WTC11 (cell line): Measurements from ENCODE around the gene LIMS1. TPM values are rescaled to one million over a fixed set of nuclear protein-coding genes. Genes with fewer than 3 reads are reported as not detected.
A peak's percentile ranks its signal among the peaks of the same experiment; 100 is the strongest.

ENCODE experiments used
- ATAC-seq: fragments of 200-7000 bp; cut with Tn5 transposase; 2 replicates; pipeline ENCODE4 v1.10.0; 2021; ENCODE audit warnings: mild to moderate bottlenecking, moderate library complexity
- CTCF ChIA-PET: fragments of 300-600 bp; sonication (Branson Sonifier 250); formaldehyde crosslinking; loops from one replicate; lab custom pipeline; 2021; ENCODE audit warnings: antibody characterized with exemption; lab: Charles Lee
- POLR2A ChIA-PET: fragments of 350-600 bp; sonication (Branson Sonifier 250); formaldehyde crosslinking; loops from one replicate; lab custom pipeline; 2021; ENCODE audit warnings: antibody characterized with exemption; lab: Charles Lee
- DNase-seq: peaks from one replicate; pipeline ENCODE4 v3.0.0; 2021; ENCODE audit warnings: low spot score
- H3K27ac Mint-ChIP-seq: 2 replicates; pipeline ENCODE4 v1.8.0; 2021; ENCODE audit warnings: mixed read lengths
- H3K27me3 Mint-ChIP-seq: 2 replicates; pipeline ENCODE4 v1.8.0; 2021; ENCODE audit warnings: low read depth, mild to moderate bottlenecking, moderate library complexity, mixed read lengths
- H3K36me3 Mint-ChIP-seq: 2 replicates; pipeline ENCODE4 v1.8.0; 2021; ENCODE audit warnings: mixed read lengths
- H3K4me1 Mint-ChIP-seq: 2 replicates; pipeline ENCODE4 v1.8.0; 2022; ENCODE audit warnings: mixed read lengths
- H3K4me3 Mint-ChIP-seq: 2 replicates; pipeline ENCODE4 v1.8.0; 2021; ENCODE audit warnings: mild to moderate bottlenecking, moderate library complexity, mixed read lengths
- H3K9me3 Mint-ChIP-seq: 2 replicates; pipeline ENCODE4 v1.8.0; 2021; ENCODE audit warnings: mixed read lengths
- ATF1 ChIP-seq: sonication (generic); formaldehyde crosslinking; IDR thresholded peaks from 2 replicates; pipeline ENCODE4 v1.8.1; 2023; ENCODE audit warnings: mild to moderate bottlenecking, moderate library complexity, missing genetic modification reagents
- CDX4 ChIP-seq: fragments of 250-450 bp; sonication (Bioruptor Pico); IDR thresholded peaks from 2 replicates; pipeline ENCODE4 v1.9.0; 2021; ENCODE audit warnings: moderate library complexity, mild to moderate bottlenecking, inconsistent platforms, borderline replicate concordance
- ELF4 ChIP-seq: sonication (generic); formaldehyde crosslinking; IDR thresholded peaks from 2 replicates; pipeline ENCODE4 v1.8.1; 2022; ENCODE audit warnings: low read depth, mild to moderate bottlenecking, moderate library complexity, missing genetic modification reagents
- EMX1 ChIP-seq: fragments of 250-450 bp; sonication (Bioruptor Pico); IDR thresholded peaks from 2 replicates; pipeline ENCODE4 v1.8.0; 2021; ENCODE audit warnings: mild to moderate bottlenecking
- ESRRA ChIP-seq: sonication (generic); formaldehyde crosslinking; IDR thresholded peaks from 2 replicates; pipeline ENCODE4 v1.8.1; 2022; ENCODE audit warnings: mild to moderate bottlenecking, missing genetic modification reagents, borderline replicate concordance
- FOXJ3 ChIP-seq: sonication (generic); formaldehyde crosslinking; IDR thresholded peaks from 2 replicates; pipeline ENCODE4 v1.9.0; 2021; ENCODE audit warnings: missing genetic modification reagents, mild to moderate bottlenecking, borderline replicate concordance
- FOXK1 ChIP-seq: sonication (generic); formaldehyde crosslinking; IDR thresholded peaks from 2 replicates; pipeline ENCODE4 v1.8.0; 2022; ENCODE audit warnings: mild to moderate bottlenecking, moderate library complexity, missing genetic modification reagents
- GABPB1 ChIP-seq: sonication (generic); formaldehyde crosslinking; IDR thresholded peaks from 2 replicates; pipeline ENCODE4 v1.8.1; 2023; ENCODE audit warnings: mild to moderate bottlenecking, missing genetic modification reagents
- JUN ChIP-seq: sonication (generic); formaldehyde crosslinking; IDR thresholded peaks from 2 replicates; pipeline ENCODE4 v1.8.0; 2023; ENCODE audit warnings: mild to moderate bottlenecking, missing genetic modification reagents
- KAT7 ChIP-seq: sonication (generic); formaldehyde crosslinking; IDR thresholded peaks from 2 replicates; pipeline ENCODE4 v1.8.1; 2023; ENCODE audit warnings: missing genetic modification reagents, mild to moderate bottlenecking, borderline replicate concordance
- NFYB ChIP-seq: sonication (generic); formaldehyde crosslinking; conservative IDR thresholded peaks from 2 replicates; pipeline ENCODE4 v1.8.0; 2022; ENCODE audit warnings: low read depth, missing genetic modification reagents
- NR1H2 ChIP-seq: sonication (generic); formaldehyde crosslinking; IDR thresholded peaks from 2 replicates; pipeline ENCODE4 v1.9.0; 2021; ENCODE audit warnings: mild to moderate bottlenecking, moderate library complexity, missing genetic modification reagents
- NR2C2 ChIP-seq: sonication (generic); formaldehyde crosslinking; IDR thresholded peaks from 2 replicates; pipeline ENCODE4 v1.8.0; 2022; ENCODE audit warnings: mild to moderate bottlenecking, missing genetic modification reagents
- RELA ChIP-seq: sonication (generic); formaldehyde crosslinking; IDR thresholded peaks from 2 replicates; pipeline ENCODE4 v1.8.1; 2022; ENCODE audit warnings: missing genetic modification reagents, mild to moderate bottlenecking, borderline replicate concordance
- ZNF121 ChIP-seq: sonication (generic); formaldehyde crosslinking; IDR thresholded peaks from 2 replicates; pipeline ENCODE4 v1.8.0; 2023; ENCODE audit warnings: missing genetic modification reagents
- ZNF281 ChIP-seq: sonication (generic); formaldehyde crosslinking; IDR thresholded peaks from 2 replicates; pipeline ENCODE4 v1.8.0; 2023; ENCODE audit warnings: mild to moderate bottlenecking, missing genetic modification reagents
- ZNF423 ChIP-seq: fragments of 250-450 bp; sonication (Bioruptor Pico); IDR thresholded peaks from 2 replicates; pipeline ENCODE4 v2.1.2; 2022; ENCODE audit warnings: mild to moderate bottlenecking, moderate library complexity
- ZNF671 ChIP-seq: fragments of 250-450 bp; sonication (Bioruptor Pico); IDR thresholded peaks from 2 replicates; pipeline ENCODE4 v1.8.0; 2021; ENCODE audit warnings: mild to moderate bottlenecking
- total RNA-seq: library from RNA; stranded (reverse); gene quantifications from 3 replicates; pipeline ENCODE4 v1.2.3, GENCODE V29; 2021
- TF ChIP-seq, protein P1 (sequence below): fragments of 250-450 bp; sonication (Bioruptor Pico); IDR thresholded peaks from 2 replicates; pipeline ENCODE4 v1.9.0; 2021; ENCODE audit warnings: mild to moderate bottlenecking
- TF ChIP-seq, protein P2 (sequence below): sonication (generic); formaldehyde crosslinking; IDR thresholded peaks from 2 replicates; pipeline ENCODE4 v1.8.1; 2023; ENCODE audit warnings: mild to moderate bottlenecking, moderate library complexity, missing genetic modification reagents
- TF ChIP-seq, protein P3 (sequence below): sonication (generic); formaldehyde crosslinking; IDR thresholded peaks from 2 replicates; pipeline ENCODE4 v1.8.1; 2023; ENCODE audit warnings: mild to moderate bottlenecking, missing genetic modification reagents
- TF ChIP-seq, protein P4 (sequence below): fragments of 250-450 bp; sonication (Bioruptor Pico); IDR thresholded peaks from 2 replicates; pipeline ENCODE4 v1.9.0; 2021; ENCODE audit warnings: mild to moderate bottlenecking
- TF ChIP-seq, protein P5 (sequence below): sonication (generic); formaldehyde crosslinking; IDR thresholded peaks from 2 replicates; pipeline ENCODE4 v1.8.0; 2023; ENCODE audit warnings: missing genetic modification reagents

LIMS1 gene
- total RNA-seq, 1 experiment from 2014 or later: 50.6 TPM

DNA sequence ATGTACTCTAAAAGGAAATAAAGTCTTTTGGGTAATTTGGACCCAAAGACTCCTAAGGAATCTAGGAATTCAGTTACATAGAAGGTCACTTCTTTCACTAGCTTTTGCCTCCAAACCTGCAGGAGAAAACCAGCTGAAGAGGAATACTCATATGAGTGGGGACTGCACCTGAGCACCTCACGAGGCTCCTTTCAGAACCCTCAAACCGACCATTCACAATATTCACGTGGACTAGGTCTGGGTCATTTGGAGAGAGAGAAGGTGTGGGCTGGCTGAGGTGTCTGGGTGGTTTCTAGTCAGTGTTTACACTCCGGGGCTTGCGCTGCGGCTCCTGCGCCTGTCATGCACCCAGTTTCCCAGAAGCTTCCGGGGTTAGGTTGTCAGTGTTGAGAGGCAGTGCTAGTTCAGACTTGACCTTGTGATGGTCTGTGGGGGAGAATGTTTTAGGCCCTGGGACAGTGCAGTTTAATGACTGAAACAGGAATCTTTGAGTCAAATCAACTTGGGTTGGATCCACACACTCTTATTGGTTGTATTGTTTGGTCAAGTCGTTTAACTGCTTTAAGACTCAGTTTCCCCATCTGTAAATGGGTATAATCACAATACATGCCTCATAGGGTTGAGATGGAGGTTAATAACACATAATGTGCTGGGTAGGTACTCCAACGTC lies 78.4 kb downstream of the LIMS1 start (continued):
- TF ChIP-seq, protein P1, sequence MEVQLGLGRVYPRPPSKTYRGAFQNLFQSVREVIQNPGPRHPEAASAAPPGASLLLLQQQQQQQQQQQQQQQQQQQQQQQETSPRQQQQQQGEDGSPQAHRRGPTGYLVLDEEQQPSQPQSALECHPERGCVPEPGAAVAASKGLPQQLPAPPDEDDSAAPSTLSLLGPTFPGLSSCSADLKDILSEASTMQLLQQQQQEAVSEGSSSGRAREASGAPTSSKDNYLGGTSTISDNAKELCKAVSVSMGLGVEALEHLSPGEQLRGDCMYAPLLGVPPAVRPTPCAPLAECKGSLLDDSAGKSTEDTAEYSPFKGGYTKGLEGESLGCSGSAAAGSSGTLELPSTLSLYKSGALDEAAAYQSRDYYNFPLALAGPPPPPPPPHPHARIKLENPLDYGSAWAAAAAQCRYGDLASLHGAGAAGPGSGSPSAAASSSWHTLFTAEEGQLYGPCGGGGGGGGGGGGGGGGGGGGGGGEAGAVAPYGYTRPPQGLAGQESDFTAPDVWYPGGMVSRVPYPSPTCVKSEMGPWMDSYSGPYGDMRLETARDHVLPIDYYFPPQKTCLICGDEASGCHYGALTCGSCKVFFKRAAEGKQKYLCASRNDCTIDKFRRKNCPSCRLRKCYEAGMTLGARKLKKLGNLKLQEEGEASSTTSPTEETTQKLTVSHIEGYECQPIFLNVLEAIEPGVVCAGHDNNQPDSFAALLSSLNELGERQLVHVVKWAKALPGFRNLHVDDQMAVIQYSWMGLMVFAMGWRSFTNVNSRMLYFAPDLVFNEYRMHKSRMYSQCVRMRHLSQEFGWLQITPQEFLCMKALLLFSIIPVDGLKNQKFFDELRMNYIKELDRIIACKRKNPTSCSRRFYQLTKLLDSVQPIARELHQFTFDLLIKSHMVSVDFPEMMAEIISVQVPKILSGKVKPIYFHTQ: no peak
- TF ChIP-seq ELF4 (no peak), ATF1 (CRISPR knock-in tag) (no peak)
- TF ChIP-seq, protein P2, sequence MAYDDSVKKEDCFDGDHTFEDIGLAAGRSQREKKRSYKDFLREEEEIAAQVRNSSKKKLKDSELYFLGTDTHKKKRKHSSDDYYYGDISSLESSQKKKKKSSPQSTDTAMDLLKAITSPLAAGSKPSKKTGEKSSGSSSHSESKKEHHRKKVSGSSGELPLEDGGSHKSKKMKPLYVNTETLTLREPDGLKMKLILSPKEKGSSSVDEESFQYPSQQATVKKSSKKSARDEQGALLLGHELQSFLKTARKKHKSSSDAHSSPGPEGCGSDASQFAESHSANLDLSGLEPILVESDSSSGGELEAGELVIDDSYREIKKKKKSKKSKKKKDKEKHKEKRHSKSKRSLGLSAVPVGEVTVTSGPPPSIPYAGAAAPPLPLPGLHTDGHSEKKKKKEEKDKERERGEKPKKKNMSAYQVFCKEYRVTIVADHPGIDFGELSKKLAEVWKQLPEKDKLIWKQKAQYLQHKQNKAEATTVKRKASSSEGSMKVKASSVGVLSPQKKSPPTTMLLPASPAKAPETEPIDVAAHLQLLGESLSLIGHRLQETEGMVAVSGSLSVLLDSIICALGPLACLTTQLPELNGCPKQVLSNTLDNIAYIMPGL (CRISPR knock-in tag): no peak

DNA sequence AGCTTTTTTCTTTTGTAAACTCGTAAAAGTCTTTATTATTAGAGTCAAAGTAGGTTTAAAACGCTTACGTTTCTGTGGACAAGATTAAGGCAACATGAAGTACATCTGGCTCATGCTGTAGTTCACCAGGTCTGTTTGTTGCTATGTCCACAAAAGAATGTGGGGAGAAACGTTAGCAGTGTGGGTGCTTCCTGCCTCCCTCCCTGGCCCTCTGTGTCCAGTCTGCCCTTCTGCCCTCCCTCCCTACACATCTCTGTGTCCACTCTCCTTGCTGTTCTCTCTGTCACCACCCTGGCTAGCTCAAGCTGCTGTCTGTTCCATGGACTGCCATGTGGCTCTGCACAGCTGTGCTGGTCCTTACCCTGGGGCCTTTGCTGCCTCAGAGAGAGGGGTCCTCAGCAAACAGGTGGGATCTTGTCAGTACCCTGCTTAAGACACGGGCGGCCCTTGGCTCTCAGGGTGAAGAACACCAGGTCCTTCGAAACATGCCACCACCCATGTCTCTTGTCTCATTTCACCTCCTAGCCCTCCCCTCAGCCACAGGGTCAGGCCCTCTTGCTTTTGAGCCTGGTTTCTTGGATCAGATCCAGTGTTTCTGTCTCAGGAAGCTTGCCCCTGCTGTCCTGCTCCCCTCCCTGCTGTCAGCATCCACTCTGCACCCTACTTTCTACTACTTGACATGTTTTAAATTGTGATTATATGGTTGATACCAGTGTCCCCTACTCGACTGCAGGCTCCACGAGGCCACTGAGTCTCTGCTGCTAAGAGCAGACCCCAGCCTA lies 79.2 kb downstream of the LIMS1 start:
- Mint-ChIP-seq H3K36me3 (no peaks in the 10 kb centered on the region), H3K27ac (peak overlapping the region; percentile 88), H3K27me3 (no peaks in the 10 kb centered on the region), H3K9me3 (no peaks in the 10 kb centered on the region), H3K4me3 (no peak overlapping the region), H3K4me1 (peaks cover 36% of the 10 kb centered on the region)
- ChIA-PET CTCF (interaction anchor here (6.4 kb wide), 1 partner anchor 24 kb away, joined by 65 read pairs; no protein-coding TSS in a partner anchor), POLR2A (no interaction called here)
- TF ChIP-seq CDX4: no peak
- TF ChIP-seq, protein P3, sequence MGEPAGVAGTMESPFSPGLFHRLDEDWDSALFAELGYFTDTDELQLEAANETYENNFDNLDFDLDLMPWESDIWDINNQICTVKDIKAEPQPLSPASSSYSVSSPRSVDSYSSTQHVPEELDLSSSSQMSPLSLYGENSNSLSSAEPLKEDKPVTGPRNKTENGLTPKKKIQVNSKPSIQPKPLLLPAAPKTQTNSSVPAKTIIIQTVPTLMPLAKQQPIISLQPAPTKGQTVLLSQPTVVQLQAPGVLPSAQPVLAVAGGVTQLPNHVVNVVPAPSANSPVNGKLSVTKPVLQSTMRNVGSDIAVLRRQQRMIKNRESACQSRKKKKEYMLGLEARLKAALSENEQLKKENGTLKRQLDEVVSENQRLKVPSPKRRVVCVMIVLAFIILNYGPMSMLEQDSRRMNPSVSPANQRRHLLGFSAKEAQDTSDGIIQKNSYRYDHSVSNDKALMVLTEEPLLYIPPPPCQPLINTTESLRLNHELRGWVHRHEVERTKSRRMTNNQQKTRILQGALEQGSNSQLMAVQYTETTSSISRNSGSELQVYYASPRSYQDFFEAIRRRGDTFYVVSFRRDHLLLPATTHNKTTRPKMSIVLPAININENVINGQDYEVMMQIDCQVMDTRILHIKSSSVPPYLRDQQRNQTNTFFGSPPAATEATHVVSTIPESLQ (CRISPR knock-in tag): no peak
- no peak for TF ChIP-seq ZNF121 (CRISPR knock-in tag)
- no peak for TF ChIP-seq FOXJ3
- TF ChIP-seq KAT7 (CRISPR knock-in tag): no peak
- TF ChIP-seq ZNF671 (CRISPR knock-in tag): no peak
- TF ChIP-seq, protein P4, sequence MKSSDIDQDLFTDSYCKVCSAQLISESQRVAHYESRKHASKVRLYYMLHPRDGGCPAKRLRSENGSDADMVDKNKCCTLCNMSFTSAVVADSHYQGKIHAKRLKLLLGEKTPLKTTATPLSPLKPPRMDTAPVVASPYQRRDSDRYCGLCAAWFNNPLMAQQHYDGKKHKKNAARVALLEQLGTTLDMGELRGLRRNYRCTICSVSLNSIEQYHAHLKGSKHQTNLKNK (CRISPR knock-in tag): no peak
- TF ChIP-seq EMX1 (CRISPR knock-in tag): no peak
- TF ChIP-seq FOXK1 (CRISPR knock-in tag): no peak
- TF ChIP-seq NR2C2 (CRISPR knock-in tag): no peak
- TF ChIP-seq GABPB1 (CRISPR knock-in tag): no peak
- TF ChIP-seq ZNF423: no peak
- no peak for TF ChIP-seq RELA (CRISPR knock-in tag)
- no peak for TF ChIP-seq JUN (CRISPR knock-in tag)
- TF ChIP-seq NR1H2 (CRISPR knock-in tag): no peak
- TF ChIP-seq, protein P5, sequence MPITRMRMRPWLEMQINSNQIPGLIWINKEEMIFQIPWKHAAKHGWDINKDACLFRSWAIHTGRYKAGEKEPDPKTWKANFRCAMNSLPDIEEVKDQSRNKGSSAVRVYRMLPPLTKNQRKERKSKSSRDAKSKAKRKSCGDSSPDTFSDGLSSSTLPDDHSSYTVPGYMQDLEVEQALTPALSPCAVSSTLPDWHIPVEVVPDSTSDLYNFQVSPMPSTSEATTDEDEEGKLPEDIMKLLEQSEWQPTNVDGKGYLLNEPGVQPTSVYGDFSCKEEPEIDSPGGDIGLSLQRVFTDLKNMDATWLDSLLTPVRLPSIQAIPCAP: no peak
- no peak for TF ChIP-seq NFYB (CRISPR knock-in tag)
- TF ChIP-seq ZNF281 (CRISPR knock-in tag): no peak
- no peak for TF ChIP-seq ESRRA (CRISPR knock-in tag)
- no peak; the same call in 1 of the 2 replicates for ATAC-seq
- no peak for DNase-seq
